ENCODE data around the gene CENPB. TPM values are rescaled to one million over a fixed set of nuclear protein-coding genes. Genes with fewer than 3 reads are reported as not detected.
A peak's percentile ranks its signal among the peaks of the same experiment; 100 is the strongest.

The CENPB gene
- polyA plus RNA-seq, 3 donors from 2014 or later = 1.0 to 1.7 (median 1.1) TPM

GRCh38 chr20:3815703-3816315 is 29.3 kb upstream of the CENPB start:
- Mint-ChIP-seq H3K9me3 (no peaks in the 10 kb centered on the region), H3K4me3 (peak overlapping the region; percentile 81 to 95 (median 85)), H3K27me3 (ENCODE audit: low read depth in 3 of 3) (peaks cover 9 to 23% (median 14%) of the 10 kb centered on the region in 3 donors), H3K36me3 (no peaks in the 10 kb centered on the region), H3K4me1 (peaks cover 86% of the 10 kb centered on the region in 2 donors), H3K27ac (peak overlapping the region; percentile 87 to 96 (median 94))
- peak; percentile 65 to 71 (median 68) for DNase-seq

- Mint-ChIP-seq H3K4me1 (peaks cover 90 to 91% of the 10 kb centered on the region in 2 donors), H3K36me3 (no peaks in the 10 kb centered on the region), H3K9me3 (no peaks in the 10 kb centered on the region), H3K27ac (peak overlapping the region in 5 of 6 donors; percentile 87 to 96 (median 93)), H3K4me3 (peak overlapping the region; percentile 27 to 95 (median 85)), H3K27me3 (ENCODE audit: low read depth in 3 of 3) (peaks cover 9 to 19% (median 10%) of the 10 kb centered on the region in 3 donors)
- no peak for DNase-seq
These were observed 28.5 kb upstream of the CENPB start for GRCh38 chr20:3814928-3815495.

- peak in 1 of 3 donors; percentile 28 for DNase-seq
- peaks cover 9 to 17% (median 10%) of the 10 kb centered on the region in 3 donors for H3K27me3 Mint-ChIP-seq (ENCODE audit: low read depth in 3 of 3)
- H3K4me3 Mint-ChIP-seq = peak overlapping the region; percentile 22 to 74 (median 57)
- no peaks in the 10 kb centered on the region for H3K9me3 Mint-ChIP-seq
- peaks cover 83 to 85% of the 10 kb centered on the region in 2 donors for H3K4me1 Mint-ChIP-seq
- peak overlapping the region; percentile 80 to 98 (median 83) for H3K27ac Mint-ChIP-seq
- H3K36me3 Mint-ChIP-seq = no peaks in the 10 kb centered on the region
These were observed 27.5 kb upstream of the CENPB start for GRCh38 chr20:3813848-3814581.

GRCh38 chr20:3812975-3813847 is 26.7 kb upstream of the CENPB start:
- no peak for DNase-seq
- Mint-ChIP-seq H3K9me3 (no peaks in the 10 kb centered on the region), H3K27me3 (ENCODE audit: low read depth in 3 of 3) (peaks cover 7 to 17% (median 10%) of the 10 kb centered on the region in 3 donors), H3K36me3 (no peaks in the 10 kb centered on the region), H3K4me3 (peak overlapping the region; percentile 22 to 87 (median 57)), H3K4me1 (peaks cover 77 to 80% of the 10 kb centered on the region in 2 donors), H3K27ac (peak overlapping the region; percentile 80 to 98 (median 96))

GRCh38 chr20:3812259-3812681 is 25.7 kb upstream of the CENPB start:
- DNase-seq = no peak
- Mint-ChIP-seq H3K36me3 (no peaks in the 10 kb centered on the region), H3K27ac (peak overlapping the region; percentile 96 to 99 (median 98)), H3K4me1 (peaks cover 78 to 81% of the 10 kb centered on the region in 2 donors), H3K4me3 (peak overlapping the region; percentile 82 to 95 (median 88)), H3K27me3 (ENCODE audit: low read depth in 3 of 3) (peaks cover 7 to 17% (median 10%) of the 10 kb centered on the region in 3 donors), H3K9me3 (no peaks in the 10 kb centered on the region)

- H3K4me1 Mint-ChIP-seq = peaks cover 78 to 81% of the 10 kb centered on the region in 2 donors
- DNase-seq = peak; percentile 79 to 86 (median 84)
- H3K27ac Mint-ChIP-seq = peak overlapping the region; percentile 96 to 99 (median 98)
- H3K9me3 Mint-ChIP-seq = no peaks in the 10 kb centered on the region
- H3K4me3 Mint-ChIP-seq = peak overlapping the region; percentile 82 to 95 (median 88)
- no peaks in the 10 kb centered on the region for H3K36me3 Mint-ChIP-seq
- peaks cover 7 to 17% (median 10%) of the 10 kb centered on the region in 3 donors for H3K27me3 Mint-ChIP-seq (ENCODE audit: low read depth in 3 of 3)
These were observed 25.1 kb upstream of the CENPB start for GRCh38 chr20:3811467-3812258.

GRCh38 chr20:3808544-3808943 is 22.0 kb upstream of the CENPB start:
- H3K36me3 Mint-ChIP-seq = peaks cover 18 to 24% (median 20%) of the 10 kb centered on the region in 3 donors
- H3K27me3 Mint-ChIP-seq (ENCODE audit: low read depth in 3 of 3) = peaks cover 6 to 11% (median 7%) of the 10 kb centered on the region in 3 donors
- H3K9me3 Mint-ChIP-seq = no peaks in the 10 kb centered on the region
- no peak overlapping the region for H3K27ac Mint-ChIP-seq
- no peak overlapping the region for H3K4me3 Mint-ChIP-seq
- no peak for DNase-seq
- H3K4me1 Mint-ChIP-seq = peaks cover 63 to 77% of the 10 kb centered on the region in 2 donors

GRCh38 chr20:3804781-3805180 is 18.2 kb upstream of the CENPB start:
- Mint-ChIP-seq H3K9me3 (no peaks in the 10 kb centered on the region), H3K27ac (peak overlapping the region in 3 of 6 donors; percentile 82 to 90 (median 85)), H3K36me3 (peaks cover 31 to 52% (median 35%) of the 10 kb centered on the region in 3 donors), H3K4me1 (peaks cover 46 to 63% of the 10 kb centered on the region in 2 donors), H3K27me3 (ENCODE audit: low read depth in 3 of 3) (peaks cover 0 to 2% (median 1%) of the 10 kb centered on the region in 3 donors), H3K4me3 (no peak overlapping the region)
- DNase-seq = no peak

GRCh38 chr20:3804254-3804751 is 17.8 kb upstream of the CENPB start:
- Mint-ChIP-seq H3K36me3 (peaks cover 31 to 55% (median 35%) of the 10 kb centered on the region in 3 donors), H3K9me3 (no peaks in the 10 kb centered on the region), H3K4me3 (peak overlapping the region in 1 of 5 donors; percentile 21), H3K27me3 (ENCODE audit: low read depth in 3 of 3) (peaks cover 0 to 4% (median 1%) of the 10 kb centered on the region in 3 donors), H3K4me1 (peaks cover 50 to 67% of the 10 kb centered on the region in 2 donors), H3K27ac (peak overlapping the region in 5 of 6 donors; percentile 58 to 82 (median 76))
- DNase-seq = no peak

GRCh38 chr20:3803854-3804253 is 17.3 kb upstream of the CENPB start:
- Mint-ChIP-seq H3K4me1 (peaks cover 55 to 72% of the 10 kb centered on the region in 2 donors), H3K36me3 (peaks cover 31 to 58% (median 35%) of the 10 kb centered on the region in 3 donors), H3K27me3 (ENCODE audit: low read depth in 3 of 3) (peaks cover 0 to 4% (median 1%) of the 10 kb centered on the region in 3 donors), H3K9me3 (no peaks in the 10 kb centered on the region), H3K27ac (peak overlapping the region in 5 of 6 donors; percentile 58 to 82 (median 76)), H3K4me3 (peak overlapping the region in 1 of 5 donors; percentile 21)
- no peak for DNase-seq

- no peak for DNase-seq
- Mint-ChIP-seq H3K4me1 (peaks cover 59 to 75% of the 10 kb centered on the region in 2 donors), H3K9me3 (no peaks in the 10 kb centered on the region), H3K4me3 (no peak overlapping the region), H3K27me3 (ENCODE audit: low read depth in 3 of 3) (peaks cover 0 to 5% (median 1%) of the 10 kb centered on the region in 3 donors), H3K27ac (peak overlapping the region in 5 of 6 donors; percentile 28 to 85 (median 72)), H3K36me3 (peaks cover 31 to 61% (median 35%) of the 10 kb centered on the region in 3 donors)
These were observed 16.7 kb upstream of the CENPB start for GRCh38 chr20:3803289-3803688.
